ENCODE data around the gene LRRC8E.
"Not testable (repeated sequence)": the region's sequence is repeated elsewhere in the genome, so short reads cannot be mapped to it uniquely, and the experiment has no call there.

Gene LRRC8E

GRCh38 chr19:7879111-7879807, 9.1 kb upstream of the LRRC8E start:
- no peaks in the 10 kb centered on the region for H3K9me3 ChIP-seq (ENCODE audit: insufficient read depth, low read depth, low read length)
- H3K9ac ChIP-seq (ENCODE audit: low read depth, low read length), result no peak overlapping the region
- no peak overlapping the region for H3K27ac ChIP-seq (ENCODE audit: low read depth, low read length)
- H3K4me3 ChIP-seq (ENCODE audit: low read length), result no peak overlapping the region
- H3K27me3 ChIP-seq (ENCODE audit: insufficient read depth, low read length), result peaks cover 4% of the 10 kb centered on the region; the same call in 1 of the 2 replicates
- 91% methylated on average over 18 of the region's 18 CpGs for WGBS
- no peaks in the 10 kb centered on the region for H3K4me1 ChIP-seq (ENCODE audit: insufficient read depth, low read length)
- no peaks in the 10 kb centered on the region for H3K36me3 ChIP-seq (ENCODE audit: insufficient read depth, low read length)

DNA sequence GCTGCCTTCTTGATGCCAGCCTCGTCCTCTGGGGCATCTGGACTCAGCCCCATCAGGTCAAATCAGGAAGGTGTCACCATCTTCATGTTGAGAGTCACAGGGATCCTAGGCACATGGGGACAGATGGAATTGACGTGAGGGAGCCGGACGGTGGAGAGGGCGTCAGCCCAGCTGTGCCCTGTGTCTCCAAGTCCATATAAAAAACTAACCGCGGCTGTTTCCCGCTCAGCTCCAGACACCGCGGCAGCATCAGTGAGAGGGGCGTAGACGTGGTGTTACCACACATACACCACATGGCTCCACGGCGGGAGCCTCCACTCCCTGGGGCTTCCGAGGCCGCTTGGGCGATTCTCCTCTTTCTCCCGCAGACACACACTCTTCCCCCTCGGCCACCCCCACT, 8.5 kb upstream of the LRRC8E start:
- H3K9me3 ChIP-seq (ENCODE audit: insufficient read depth, low read depth, low read length), result no peaks in the 10 kb centered on the region
- 96% methylated on average over 17 of the region's 19 CpGs for WGBS
- H3K27me3 ChIP-seq (ENCODE audit: insufficient read depth, low read length), result peaks cover 4% of the 10 kb centered on the region; the same call in 1 of the 2 replicates
- no peak overlapping the region for H3K27ac ChIP-seq (ENCODE audit: low read depth, low read length)
- no peak overlapping the region for H3K9ac ChIP-seq (ENCODE audit: low read depth, low read length)
- no peak overlapping the region for H3K4me3 ChIP-seq (ENCODE audit: low read length)
- no peaks in the 10 kb centered on the region for H3K4me1 ChIP-seq (ENCODE audit: insufficient read depth, low read length)
- H3K36me3 ChIP-seq (ENCODE audit: insufficient read depth, low read length), result no peaks in the 10 kb centered on the region

DNA sequence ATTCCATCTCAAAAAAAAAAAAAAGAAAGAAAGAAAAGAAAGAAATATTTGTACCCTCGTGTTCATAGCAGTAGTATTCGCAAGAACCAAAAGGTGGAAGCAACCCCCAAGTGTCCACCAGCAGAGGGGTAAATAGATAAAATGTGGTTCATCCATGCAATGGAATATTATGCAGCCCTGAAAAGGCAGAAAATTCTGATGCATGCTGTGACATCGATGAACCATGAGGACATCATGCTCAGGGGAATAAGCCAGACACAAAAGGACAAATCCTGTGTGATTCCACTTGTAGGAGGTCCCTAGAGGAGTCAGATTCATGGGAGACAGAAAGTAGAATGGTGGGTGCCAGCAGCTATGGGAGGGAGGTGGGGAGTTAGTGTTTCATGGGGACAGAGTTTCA, 6.4 kb upstream of the LRRC8E start:
- no peak overlapping the region for H3K9ac ChIP-seq (ENCODE audit: low read depth, low read length)
- H3K27me3 ChIP-seq (ENCODE audit: insufficient read depth, low read length), result peaks cover 4% of the 10 kb centered on the region; the same call in 1 of the 2 replicates
- H3K4me3 ChIP-seq (ENCODE audit: low read length), result no peak overlapping the region
- 89% methylated on average over 3 of the region's 3 CpGs for WGBS
- no peak overlapping the region for H3K27ac ChIP-seq (ENCODE audit: low read depth, low read length)
- H3K36me3 ChIP-seq (ENCODE audit: insufficient read depth, low read length), result no peaks in the 10 kb centered on the region
- no peaks in the 10 kb centered on the region for H3K4me1 ChIP-seq (ENCODE audit: insufficient read depth, low read length)
- H3K9me3 ChIP-seq (ENCODE audit: insufficient read depth, low read depth, low read length), result no peaks in the 10 kb centered on the region

DNA sequence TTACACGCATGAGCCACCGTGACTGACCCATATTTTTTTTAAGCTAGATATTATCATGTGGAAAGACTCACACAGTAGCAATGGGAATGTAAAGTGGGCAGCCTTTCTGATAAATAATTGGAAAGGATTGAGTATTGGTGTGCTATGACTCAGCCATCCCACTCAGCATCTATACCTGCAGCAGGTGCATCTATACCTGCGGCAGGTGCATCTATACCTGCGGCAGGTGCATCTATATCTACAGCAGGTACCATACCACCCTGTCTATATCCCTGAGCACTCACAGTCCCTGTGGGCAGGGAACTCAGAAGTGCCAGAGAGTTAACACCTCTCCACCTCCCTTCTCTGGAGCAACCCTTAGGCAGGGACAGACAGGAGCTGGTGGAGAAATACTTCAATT, 5.2 kb upstream of the LRRC8E start:
- Histone ChIP-seq H3K9me3 (ENCODE audit: insufficient read depth, low read depth, low read length) (no peaks in the 10 kb centered on the region), H3K9ac (ENCODE audit: low read depth, low read length) (no peak overlapping the region), H3K27ac (ENCODE audit: low read depth, low read length) (no peak overlapping the region), H3K27me3 (ENCODE audit: insufficient read depth, low read length) (no peaks in the 10 kb centered on the region), H3K4me1 (ENCODE audit: insufficient read depth, low read length) (no peaks in the 10 kb centered on the region), H3K36me3 (ENCODE audit: insufficient read depth, low read length) (no peaks in the 10 kb centered on the region), H3K4me3 (ENCODE audit: low read length) (no peak overlapping the region)
- 89% methylated on average over 4 of the region's 4 CpGs for WGBS

DNA sequence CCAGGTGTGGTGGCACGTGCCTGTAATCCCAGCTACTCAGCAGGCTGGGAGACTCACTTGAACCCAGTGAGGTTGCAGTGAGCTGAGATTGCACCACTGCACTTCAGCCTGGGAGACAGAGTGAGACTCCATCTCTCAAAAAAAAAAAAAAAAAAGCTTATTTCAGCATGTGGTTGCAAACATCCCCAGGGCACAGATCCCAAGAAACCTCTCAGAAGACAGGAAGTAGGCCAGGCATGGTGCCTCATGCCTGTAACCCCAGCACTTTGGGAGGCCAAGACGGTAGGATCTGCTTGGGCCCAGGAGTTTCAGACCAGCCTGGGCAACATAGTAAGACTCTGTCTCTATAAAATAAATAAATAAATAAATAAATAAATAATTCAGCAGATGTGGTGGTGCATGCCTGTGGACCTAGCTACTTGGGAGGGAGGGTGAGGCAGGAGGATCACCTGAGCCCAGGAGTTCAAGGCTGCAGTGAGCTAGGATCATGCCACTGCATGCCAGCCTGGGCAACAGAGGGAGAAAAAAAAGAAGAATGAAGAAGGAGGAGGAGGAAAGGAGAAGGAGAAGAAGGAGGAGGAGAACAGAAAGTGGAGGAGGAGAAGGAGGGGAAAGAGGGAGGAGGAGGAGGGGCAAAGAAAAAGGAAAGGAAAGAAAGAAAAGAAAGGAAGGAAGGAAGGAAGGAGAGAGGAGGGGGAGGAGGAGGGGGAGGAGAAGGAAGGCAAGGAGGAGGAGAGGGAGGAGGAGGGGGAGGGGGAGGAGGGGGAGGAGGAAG, 4.3 kb upstream of the LRRC8E start:
- Histone ChIP-seq H3K27ac (ENCODE audit: low read depth, low read length) (no peak overlapping the region), H3K27me3 (ENCODE audit: insufficient read depth, low read length) (peaks cover 6% of the 10 kb centered on the region), H3K9me3 (ENCODE audit: insufficient read depth, low read depth, low read length) (no peaks in the 10 kb centered on the region), H3K4me3 (ENCODE audit: low read length) (no peak overlapping the region), H3K36me3 (ENCODE audit: insufficient read depth, low read length) (no peaks in the 10 kb centered on the region), H3K9ac (ENCODE audit: low read depth, low read length) (no peak overlapping the region), H3K4me1 (ENCODE audit: insufficient read depth, low read length) (no peaks in the 10 kb centered on the region)
- WGBS, result 76% methylated on average over 2 of the region's 2 CpGs

GRCh38 chr19:7885818-7886217, 2.5 kb upstream of the LRRC8E start:
- no peaks in the 10 kb centered on the region for H3K9me3 ChIP-seq (ENCODE audit: insufficient read depth, low read depth, low read length)
- H3K4me1 ChIP-seq (ENCODE audit: insufficient read depth, low read length), result no peaks in the 10 kb centered on the region
- no peak overlapping the region for H3K27ac ChIP-seq (ENCODE audit: low read depth, low read length)
- WGBS, result 90% methylated on average over 7 of the region's 8 CpGs
- no peak overlapping the region for H3K9ac ChIP-seq (ENCODE audit: low read depth, low read length)
- H3K36me3 ChIP-seq (ENCODE audit: insufficient read depth, low read length), result no peaks in the 10 kb centered on the region
- no peak overlapping the region for H3K4me3 ChIP-seq (ENCODE audit: low read length)
- peaks cover 13% of the 10 kb centered on the region for H3K27me3 ChIP-seq (ENCODE audit: insufficient read depth, low read length)

GRCh38 chr19:7887408-7888144, 734 bp upstream of the LRRC8E start:
- no peaks in the 10 kb centered on the region for H3K36me3 ChIP-seq (ENCODE audit: insufficient read depth, low read length)
- H3K27me3 ChIP-seq (ENCODE audit: insufficient read depth, low read length), result peaks cover 13% of the 10 kb centered on the region
- H3K4me1 ChIP-seq (ENCODE audit: insufficient read depth, low read length), result no peaks in the 10 kb centered on the region
- peak overlapping the region; percentile 65; the same call in 1 of the 2 replicates for H3K4me3 ChIP-seq (ENCODE audit: low read length)
- WGBS, result 81% methylated on average over 16 of the region's 16 CpGs
- H3K9me3 ChIP-seq (ENCODE audit: insufficient read depth, low read depth, low read length), result no peaks in the 10 kb centered on the region
- H3K27ac ChIP-seq (ENCODE audit: low read depth, low read length), result no peak overlapping the region
- H3K9ac ChIP-seq (ENCODE audit: low read depth, low read length), result no peak overlapping the region

GRCh38 chr19:7888826-7889217, 512 bp downstream of the LRRC8E start:
- WGBS, result 78% methylated on average over 8 of the region's 8 CpGs
- H3K27ac ChIP-seq (ENCODE audit: low read depth, low read length), result no peak overlapping the region
- no peaks in the 10 kb centered on the region for H3K9me3 ChIP-seq (ENCODE audit: insufficient read depth, low read depth, low read length)
- no peaks in the 10 kb centered on the region for H3K4me1 ChIP-seq (ENCODE audit: insufficient read depth, low read length)
- no peaks in the 10 kb centered on the region for H3K36me3 ChIP-seq (ENCODE audit: insufficient read depth, low read length)
- H3K27me3 ChIP-seq (ENCODE audit: insufficient read depth, low read length), result peaks cover 13% of the 10 kb centered on the region
- peak overlapping the region; percentile 65 for H3K4me3 ChIP-seq (ENCODE audit: low read length)
- H3K9ac ChIP-seq (ENCODE audit: low read depth, low read length), result peak overlapping the region; percentile 70

GRCh38 chr19:7893362-7894101, 5.2 kb downstream of the LRRC8E start:
- not testable (repeated sequence) for H3K9ac ChIP-seq (ENCODE audit: low read depth, low read length); H3K4me3 ChIP-seq (ENCODE audit: low read length)
- WGBS, result 91% methylated on average over 18 of the region's 18 CpGs

GRCh38 chr19:7894612-7895309, 6.5 kb downstream of the LRRC8E start:
- Histone ChIP-seq H3K4me1 (ENCODE audit: insufficient read depth, low read length) (no peaks in the 10 kb centered on the region), H3K4me3 (ENCODE audit: low read length) (no peak overlapping the region), H3K9me3 (ENCODE audit: insufficient read depth, low read depth, low read length) (no peaks in the 10 kb centered on the region), H3K36me3 (ENCODE audit: insufficient read depth, low read length) (no peaks in the 10 kb centered on the region), H3K27me3 (ENCODE audit: insufficient read depth, low read length) (peaks cover 1% of the 10 kb centered on the region; the same call in 1 of the 2 replicates), H3K9ac (ENCODE audit: low read depth, low read length) (no peak overlapping the region), H3K27ac (ENCODE audit: low read depth, low read length) (no peak overlapping the region)
- 77% methylated on average over 18 of the region's 18 CpGs for WGBS

More at GRCh38 chr19:7893362-7894101, 5.2 kb downstream of the LRRC8E start:
- H3K4me1 ChIP-seq (ENCODE audit: insufficient read depth, low read length); H3K36me3 ChIP-seq (ENCODE audit: insufficient read depth, low read length); H3K27ac ChIP-seq (ENCODE audit: low read depth, low read length); H3K9me3 ChIP-seq (ENCODE audit: insufficient read depth, low read depth, low read length): not testable (repeated sequence)
- H3K27me3 ChIP-seq (ENCODE audit: insufficient read depth, low read length), result peaks cover 11% of the 10 kb centered on the region
